NCI-H446 treated with DMSO at 0.1 percent for 48 hours (cell line): ENCODE results near the gene IKZF3.
A peak's percentile ranks its signal among the peaks of the same experiment; 100 is the strongest.

ENCODE experiments used
- DNase-seq: peaks from one replicate; lab custom pipeline; 2025; lab: John Stamatoyannopoulos, UW

The IKZF3 gene

DNA sequence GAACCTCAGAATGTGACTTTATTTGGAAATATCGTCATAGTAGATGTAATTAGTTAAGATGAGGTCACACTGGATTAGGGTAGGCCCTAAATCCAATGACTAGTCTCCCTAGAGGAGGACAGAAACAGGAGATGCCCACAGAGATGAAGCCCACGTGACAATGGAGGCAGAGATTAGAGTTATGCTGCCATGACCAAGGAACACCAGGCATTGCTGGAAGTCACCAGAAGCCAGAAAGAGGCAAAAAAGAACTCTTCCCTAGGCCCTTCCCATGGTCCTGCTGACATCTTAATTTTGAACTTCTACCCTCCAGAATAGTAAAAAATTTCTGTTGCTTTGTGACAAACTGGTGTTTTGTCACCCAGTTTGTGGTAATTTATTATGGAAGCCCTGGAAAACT is 49.6 kb downstream of the IKZF3 start:
- DNase-seq, result no peak

DNA sequence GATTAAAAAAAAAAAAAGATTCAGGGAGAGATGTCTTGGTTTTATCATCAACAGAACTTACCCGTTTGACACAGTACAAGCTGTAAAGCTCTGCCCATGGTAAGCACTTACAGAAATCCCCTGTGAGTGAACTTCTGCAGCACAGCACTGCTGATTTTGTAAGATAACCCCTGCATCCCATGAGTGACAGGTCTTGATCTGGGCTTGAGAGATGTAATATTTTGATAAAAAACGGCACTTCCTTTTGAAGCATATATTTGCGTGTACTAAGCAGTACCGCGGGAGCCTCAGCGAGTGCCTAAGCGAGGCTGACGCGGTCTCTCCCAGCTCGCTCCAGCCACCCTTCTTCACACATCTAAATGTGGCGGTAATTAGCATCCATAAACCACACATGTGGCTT is 50.5 kb downstream of the IKZF3 start:
- DNase-seq, result no peak

DNA sequence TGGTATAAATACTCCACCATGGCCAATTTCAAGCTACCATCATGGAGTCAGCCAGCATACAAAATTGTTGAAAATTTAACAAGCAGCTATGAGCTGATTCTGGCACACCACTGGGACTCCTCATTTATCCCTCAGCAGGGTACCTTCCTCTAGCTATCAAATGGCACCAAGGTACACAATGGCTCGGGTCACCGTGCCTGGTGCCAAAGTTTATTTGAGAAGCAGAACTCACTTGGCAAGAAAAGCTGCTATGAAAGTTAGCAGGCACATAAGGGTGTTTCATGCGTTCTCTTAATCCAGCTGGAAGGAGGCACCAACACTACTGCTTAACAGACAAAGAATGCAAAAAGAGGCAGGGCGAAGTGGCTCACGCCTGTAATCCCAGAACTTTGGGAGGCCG is 51.6 kb downstream of the IKZF3 start:
- DNase-seq, result peak; percentile 39

DNA sequence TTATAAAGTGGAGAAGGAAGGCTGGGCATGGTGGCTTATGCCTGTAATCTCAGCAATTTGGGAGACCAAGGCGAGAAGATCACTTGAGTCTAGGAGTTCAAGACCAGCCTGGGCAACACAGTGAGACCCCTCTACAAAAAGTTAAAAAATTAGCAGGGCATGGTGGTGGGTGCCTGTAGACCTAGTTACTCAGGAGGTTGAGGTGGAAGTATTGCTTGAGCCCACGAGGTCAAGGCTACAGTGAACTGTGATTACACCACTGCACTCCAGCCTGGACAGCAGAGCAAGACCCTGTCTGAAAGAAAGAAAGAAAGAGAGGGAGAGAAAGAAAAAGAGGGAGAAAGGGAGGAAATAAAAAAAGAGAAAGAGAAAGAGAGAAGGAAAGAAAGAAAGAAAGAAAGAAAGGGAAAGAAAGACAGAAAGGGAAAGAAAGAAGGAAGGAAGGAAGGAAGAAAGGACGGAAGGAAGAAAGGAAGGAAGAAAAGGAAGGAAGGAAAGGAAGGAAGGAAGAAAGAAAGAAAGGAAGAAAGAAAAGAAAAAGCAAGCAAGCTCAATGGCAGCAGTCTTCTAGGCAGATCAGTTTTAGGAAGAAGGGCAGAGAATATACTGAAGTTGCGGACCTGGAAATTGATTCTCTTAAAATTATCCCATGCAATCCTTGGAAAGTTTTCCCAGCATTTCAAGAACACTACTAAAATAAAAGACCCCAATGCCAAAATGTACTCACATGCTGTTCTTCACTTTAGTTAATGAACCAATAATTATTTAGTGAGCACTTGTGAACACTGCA is 53.0 kb downstream of the IKZF3 start:
- no peak for DNase-seq

DNA sequence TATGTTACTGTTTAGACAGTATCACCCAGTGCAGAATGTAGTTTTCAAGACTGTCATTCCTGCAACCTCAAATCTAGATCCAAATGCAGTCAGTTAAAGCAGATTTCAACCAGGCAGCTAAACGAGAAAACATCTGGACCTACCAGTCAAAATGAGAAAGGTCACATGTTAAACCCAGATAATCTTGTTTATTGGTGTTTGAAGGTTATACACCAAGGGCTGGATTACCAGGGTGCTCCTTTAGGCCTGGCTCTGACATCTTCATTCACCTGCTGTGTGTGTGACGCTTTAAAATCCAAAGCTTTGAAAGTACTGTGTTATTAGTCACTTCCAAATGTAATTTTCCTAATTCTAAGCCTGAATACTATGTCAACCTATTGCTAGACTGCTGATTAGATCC is 54.9 kb downstream of the IKZF3 start:
- no peak for DNase-seq

DNA sequence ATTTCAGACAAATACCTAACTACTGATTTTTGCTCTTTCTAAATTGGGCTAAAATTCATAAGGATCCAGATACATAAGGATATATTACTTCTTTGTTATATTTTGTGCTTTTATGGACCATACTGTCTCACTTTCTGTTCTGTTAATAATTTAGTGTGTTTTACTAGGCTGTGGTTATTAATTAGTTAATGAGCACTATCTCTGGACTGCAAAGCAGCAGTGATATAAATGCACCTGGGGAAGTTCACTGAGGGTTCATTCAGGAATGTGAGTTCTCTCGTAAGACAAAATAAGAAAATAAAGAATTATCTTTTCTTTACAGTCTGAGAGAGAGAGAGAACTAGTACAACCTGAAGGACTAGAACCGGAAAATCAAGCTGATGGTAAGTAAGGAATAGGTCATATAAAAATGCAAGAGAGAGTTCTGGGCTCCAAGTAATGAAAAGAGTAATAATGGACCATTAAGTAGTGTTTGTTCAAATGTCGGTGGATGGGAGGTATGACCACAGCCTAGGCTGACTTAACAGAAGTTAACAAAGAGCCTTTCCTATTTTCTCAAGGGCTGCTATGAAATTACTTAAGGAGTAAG is 55.6 kb downstream of the IKZF3 start:
- no peak for DNase-seq

DNA sequence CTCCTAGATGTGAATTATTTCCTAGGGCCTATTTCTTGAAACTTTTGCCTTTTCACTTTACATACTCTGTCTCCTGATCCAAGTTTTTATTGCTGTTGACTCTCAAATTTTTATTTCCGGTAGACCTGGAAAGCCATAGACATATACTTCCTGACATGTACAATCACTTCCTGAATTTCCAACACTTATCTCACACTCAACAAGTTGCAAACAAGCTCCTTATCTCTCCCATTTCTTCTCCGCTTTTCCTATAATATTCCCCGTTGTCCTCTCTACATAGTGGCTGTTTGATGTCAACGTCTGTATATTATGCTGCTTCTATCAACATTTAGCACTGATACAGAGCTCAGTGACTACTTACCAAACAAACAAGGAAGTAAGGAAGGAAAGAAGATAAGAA is 59.3 kb downstream of the IKZF3 start:
- DNase-seq, result no peak

DNA sequence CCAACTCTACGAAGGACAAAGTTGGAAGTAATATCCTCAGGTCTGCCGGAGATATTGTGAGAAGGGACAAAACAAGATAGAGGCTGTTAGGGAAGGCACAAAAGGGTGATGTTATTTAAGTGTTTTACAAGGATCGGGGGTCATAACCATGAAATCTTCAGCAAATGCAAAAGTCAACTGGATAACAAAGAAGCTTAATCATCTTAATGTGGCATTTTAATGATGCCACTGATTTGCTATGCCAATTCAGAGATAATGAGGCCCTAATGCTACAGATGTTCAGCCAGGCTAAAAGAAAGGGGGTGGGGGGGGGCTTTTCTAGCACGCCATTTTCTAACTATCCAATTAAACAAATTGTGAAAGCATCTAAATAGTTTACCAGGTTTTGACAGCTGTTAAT is 63.1 kb downstream of the IKZF3 start:
- no peak for DNase-seq

DNA sequence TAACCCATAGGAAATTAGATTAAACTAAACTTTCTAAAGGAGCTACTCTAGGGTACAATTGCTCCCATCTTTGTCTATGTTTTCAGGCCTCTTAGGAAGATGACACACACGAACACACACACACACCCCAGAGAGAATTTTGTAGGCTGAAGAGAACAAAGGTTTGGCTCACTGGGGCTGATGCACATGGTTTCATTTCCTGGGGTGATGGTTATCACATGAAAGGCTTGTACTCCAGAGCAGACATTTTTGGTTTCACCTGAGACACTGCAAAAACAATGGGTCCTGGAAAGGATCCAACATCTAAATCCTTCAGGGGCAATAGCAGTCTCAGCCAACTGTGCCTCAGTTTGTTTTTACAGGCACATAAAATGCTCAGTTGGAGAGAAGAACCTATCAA is 63.6 kb downstream of the IKZF3 start:
- no peak for DNase-seq

DNA sequence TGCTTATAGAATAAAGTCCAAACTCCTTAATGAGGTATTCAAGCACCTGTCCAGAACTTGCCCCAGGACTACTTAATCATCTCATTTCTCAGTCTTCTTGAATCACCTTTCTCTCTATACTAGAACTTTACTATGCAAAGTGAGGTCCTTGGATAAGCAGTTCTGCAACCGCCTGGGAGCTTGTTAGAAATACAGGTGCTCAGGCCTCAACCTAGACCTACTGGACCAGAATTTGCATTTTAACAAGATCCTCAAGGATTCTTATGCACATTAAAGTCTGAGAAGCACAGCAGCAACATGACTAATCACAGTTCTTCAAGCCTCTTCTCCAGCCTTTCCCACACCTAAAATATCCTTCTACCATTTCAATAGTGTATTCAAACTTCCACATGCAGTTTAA is 64.7 kb downstream of the IKZF3 start:
- DNase-seq, result no peak

DNA sequence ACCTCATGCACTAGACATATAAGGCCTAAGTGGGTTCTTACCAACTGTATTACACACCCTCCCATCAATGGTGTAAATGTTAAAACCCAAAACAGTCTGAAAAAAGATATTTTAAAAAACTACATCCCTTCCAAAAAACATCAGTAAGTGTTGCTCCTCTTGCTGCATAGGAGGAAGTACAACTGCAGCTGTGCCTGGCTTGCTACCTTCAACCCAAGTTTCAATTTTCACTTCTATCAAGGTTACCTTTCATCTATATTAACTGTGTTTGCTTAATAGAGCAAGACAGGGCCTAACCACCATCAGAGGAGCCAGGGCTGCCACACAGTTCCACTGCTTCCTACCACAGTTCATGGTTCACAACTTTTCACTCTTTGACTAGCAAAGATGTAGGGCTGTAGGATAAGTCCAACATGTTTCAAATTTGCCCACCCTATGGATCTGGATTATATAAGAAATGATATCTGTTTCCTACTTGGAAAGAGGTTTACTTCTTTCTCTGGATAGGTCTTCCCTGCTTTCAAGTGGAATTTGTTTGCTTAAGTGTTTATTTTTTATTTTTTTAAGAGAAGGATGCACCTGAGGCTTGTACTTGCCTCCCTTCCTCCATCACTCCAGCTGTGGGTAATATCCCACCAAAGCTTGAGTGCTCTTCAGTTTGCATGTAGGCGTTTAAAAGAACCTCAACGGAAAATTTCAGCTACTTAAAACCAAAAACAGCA is 69.7 kb downstream of the IKZF3 start:
- no peak for DNase-seq

DNA sequence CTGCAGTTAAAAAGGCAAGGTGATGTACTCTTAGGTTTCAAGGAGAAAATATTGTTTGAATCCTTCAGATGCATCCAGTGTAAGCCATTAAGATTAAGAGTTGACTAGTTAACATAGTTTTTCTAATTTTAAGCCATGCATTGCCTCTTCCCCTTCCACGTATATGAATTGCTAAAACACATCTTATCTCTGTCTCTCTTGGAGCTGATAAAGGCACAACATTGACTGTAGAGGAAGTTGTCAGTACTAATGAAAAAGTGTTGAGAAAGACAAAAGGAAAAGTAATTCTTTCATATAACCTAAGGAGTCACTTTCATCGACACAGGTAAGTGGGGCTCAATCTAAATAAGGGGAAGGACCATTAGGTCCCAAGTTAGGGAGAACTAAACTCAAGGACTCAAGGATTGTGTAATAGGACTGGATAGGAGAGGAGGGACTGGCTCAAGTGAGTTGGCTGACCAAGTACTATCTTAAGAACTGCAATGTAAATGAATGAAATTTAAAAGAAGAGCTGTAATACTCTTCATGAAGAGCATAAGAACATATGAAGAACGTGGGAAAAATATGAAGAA is 70.7 kb downstream of the IKZF3 start:
- no peak for DNase-seq

DNA sequence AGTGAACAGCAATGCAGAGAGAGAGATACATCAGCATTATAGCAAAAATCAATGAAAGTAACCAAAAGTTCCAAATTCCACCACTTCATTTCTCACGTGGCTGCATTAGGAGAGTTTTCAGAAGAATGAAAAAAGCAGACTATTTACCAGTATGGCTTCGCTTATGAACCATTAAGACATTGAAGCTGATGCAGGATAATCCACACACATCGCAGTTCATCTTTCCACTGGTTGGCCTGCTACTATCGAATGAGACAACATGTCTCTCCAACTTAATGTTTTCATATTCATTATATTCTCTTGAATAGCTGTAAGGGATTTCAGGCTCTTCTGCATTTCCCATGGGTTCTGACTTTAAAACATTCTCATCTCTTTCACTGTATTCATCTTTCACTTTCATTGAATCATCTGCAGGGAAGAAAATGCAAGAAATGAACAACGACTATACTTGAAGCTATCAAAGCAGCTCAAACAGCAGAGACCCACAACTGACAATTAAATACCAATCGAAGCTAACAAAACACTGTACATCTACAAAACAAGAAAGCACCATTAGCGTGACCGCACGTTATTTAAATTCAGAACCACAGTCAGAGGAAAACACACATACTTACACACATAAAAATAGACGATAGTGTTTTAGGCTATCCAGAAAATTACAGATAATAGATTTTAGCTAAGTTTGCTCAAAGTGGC is 71.4 kb downstream of the IKZF3 start:
- DNase-seq, result no peak

DNA sequence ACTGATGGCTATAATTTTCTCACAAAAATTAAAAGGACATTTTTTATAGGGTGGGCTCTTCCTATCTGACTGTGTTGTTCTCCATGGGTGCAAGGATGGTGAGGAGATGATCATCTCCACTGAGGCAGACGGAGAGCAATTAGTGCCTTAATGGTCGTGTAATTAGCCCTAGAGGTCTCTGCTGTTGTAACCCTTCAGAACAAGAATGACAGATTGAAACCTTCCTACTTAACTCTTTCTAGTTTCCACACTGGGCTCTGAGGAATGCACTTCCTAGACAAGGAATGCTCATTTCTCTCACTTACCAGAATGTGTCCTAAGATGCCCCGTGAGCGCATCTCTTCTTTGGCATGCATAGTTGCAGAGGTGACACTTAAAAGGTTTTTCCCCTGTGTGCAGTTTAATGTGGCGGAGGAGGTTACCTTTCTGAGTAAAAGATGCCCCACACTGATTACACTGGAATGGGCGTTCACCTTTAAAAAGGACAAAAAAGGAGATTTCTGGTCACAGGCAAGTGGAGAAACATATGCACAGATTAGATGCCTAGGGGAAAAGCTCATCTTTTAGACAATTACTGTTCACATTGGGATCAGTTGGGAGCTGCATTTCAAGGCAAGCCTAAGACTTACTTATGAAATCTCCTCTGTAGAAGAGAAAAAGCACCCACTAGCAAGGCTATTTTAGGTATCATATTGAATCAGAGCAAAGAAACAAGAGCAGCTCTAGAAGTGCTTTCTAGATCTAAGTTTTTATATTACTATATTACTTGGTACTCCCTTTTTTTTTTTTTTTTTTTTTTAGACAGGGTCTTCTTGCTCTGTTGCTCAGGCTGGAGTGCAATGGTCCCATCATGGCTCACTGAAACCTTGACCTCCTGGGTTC is 72.8 kb downstream of the IKZF3 start:
- DNase-seq, result no peak

DNA sequence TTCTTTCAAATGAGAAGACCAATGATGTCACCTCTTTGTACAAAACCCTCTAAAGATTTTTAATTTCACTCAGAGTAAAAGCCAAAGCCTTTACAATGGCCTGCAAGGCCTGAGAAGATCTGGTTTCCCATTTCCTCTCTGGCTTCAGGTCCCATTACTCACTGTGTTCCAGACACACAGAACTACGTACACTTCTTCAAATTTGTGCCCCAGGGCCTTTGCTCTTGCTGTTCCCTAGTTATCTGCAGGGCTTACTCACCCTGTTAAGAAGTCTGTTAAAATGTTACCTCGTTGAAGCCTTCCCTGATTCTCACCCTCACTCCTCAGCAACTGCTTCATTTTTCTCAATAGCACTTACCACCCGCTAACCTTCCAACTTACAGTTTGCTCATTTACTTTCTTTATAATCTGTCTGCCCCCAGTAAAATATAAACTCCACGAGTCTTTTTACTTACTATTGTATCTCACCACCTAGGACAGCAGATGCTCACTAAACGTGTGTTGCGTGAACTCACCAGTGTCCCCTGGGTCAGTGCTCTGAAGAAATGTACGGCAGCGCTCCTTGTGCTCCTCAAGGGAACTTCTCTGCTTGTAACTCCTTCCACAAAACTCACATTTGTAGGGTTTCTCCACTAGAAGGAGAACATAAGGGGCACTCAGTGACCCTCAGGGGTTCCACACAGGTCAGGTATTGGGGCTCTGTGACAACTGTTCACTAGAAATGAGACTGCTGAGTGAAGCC is 76.2 kb downstream of the IKZF3 start:
- DNase-seq, result no peak

DNA sequence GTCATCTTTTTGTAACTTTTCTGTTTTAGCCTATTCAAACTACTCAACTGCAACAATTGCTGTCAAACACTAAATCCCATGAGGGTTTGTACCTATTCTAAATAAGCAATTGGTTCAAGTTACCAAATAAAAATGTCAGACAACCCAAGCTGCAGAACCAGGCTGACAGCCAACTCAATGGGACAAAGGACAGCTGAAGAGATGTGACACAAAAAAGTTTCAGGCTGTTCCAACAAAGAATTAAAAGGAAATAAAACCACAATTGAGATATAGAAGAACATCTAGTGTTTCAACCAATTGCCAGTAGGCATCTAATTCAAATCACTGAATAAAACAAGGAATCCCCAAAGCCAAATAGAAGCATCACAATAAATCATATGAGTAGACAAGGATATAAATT is 77.1 kb downstream of the IKZF3 start:
- DNase-seq, result no peak

DNA sequence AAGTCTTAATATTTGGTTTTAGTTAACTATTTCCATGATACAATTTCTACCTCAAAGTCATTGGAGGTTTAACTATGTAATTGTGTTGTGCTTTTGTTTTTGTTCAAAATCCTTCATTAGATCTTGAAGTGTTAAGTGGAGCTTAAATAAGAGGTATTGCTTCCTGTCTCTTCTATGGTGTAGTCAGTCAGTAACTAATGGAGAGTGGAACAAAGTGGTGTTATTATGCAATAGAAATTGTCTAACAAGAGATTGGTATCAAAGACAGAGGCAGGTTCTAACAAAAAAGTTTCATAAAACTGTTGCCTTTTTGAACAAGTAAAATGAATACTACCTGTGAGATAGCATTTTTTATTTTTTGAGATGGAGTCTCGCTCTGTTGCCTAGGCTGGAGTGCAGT is 81.1 kb downstream of the IKZF3 start:
- no peak for DNase-seq

DNA sequence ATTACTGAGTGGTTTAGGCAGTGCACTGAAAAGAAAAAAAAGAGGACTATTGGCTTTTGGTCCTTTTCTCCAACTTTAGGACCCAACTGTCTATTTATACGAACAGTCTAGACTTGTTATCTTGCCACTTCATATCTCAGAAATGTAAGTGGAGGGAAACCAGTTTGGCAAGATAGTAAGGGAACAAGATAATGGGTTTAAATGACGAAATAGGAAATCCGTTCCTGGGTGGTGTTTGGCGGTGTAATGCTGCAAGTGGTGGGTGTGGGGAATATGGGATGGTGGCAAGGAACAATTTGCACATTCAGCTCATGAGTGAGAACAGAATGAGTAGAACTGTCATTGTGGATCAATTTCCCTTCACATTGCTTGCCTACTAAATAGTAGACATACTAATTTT is 81.6 kb downstream of the IKZF3 start:
- no peak for DNase-seq

DNA sequence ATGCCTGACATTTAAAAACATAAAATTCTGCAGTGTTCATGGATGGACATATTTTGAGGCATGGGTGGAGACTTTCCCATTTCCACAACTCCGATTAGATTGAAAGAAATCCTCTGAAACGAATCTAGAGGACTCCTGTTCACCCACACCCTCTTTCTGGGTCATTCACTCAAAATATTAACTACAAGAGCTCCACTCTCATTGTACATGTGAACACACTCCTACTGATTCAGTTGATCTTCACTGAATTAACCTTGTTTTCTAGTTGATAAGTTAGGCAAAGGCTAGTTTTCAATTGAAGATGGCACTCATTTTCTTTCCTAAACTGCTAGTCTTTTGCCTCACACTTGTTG is 82.3 kb downstream of the IKZF3 start:
- no peak for DNase-seq

DNA sequence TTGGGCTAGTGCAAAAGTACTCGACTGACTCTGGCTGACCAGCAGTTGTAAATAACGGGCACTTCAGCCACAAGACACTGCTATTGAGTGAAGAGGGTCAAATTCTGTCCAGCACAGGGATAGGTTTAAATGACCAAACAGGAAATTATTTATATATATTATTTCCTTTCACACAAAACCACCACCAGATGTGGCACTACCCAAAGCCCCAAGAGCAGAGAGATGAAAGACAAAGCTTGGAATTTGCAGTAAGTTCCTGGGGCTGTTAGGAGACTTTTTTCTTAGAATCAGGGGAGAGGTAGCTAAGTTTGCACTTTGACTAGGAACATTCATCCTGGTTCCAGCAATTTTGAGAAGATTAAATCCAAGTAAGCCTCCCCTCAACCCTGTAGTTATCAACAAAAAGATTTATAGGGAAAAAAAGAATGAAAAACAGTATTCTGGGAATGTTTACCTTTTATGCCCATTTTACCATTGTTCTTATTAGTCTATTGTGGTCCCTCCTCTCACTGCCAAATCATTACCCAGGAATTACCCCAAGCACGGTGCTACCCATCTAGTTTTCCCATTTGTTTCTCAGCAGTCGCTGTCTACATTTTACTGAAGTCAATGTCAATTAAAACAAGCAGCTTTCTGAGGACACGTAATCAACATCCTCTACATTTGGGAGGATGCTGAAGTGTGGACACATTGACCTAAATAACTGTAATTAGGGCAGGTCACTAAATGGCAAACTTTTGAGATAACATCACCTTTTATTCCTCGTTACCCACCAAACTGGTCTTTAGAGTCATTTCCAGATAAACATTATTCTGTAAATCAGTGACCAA is 82.9 kb downstream of the IKZF3 start:
- no peak for DNase-seq
